ENCODE data around the gene ROMO1.

DNA sequence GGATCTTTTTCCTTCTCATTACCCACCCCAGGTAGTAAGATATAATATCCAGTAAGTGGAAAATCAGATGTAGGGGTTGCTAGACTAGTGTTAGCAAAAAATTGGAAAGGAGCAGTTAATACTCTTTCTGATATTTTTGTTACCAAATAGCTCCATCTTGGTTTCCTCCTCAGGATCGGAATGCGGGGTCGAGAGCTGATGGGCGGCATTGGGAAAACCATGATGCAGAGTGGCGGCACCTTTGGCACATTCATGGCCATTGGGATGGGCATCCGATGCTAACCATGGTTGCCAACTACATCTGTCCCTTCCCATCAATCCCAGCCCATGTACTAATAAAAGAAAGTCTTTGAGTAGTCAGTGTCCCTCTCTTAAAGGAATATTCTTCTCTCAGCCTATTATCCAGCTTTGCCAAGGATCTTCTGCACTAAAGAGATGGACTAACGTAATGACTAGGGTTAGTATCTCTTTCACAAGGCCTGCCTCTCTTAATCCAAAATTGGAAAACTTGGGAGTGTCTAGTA, 1.5 kb downstream of the ROMO1 start:
- TF ChIP-seq JUNB (IDR thresholded peaks at IDR 0.05) (no peak), ESRRA (IDR thresholded peaks at IDR 0.05; ENCODE audit: borderline replicate concordance, low read length) (no peak), CHD4 (IDR thresholded peaks at IDR 0.05; ENCODE audit: borderline replicate concordance) (no peak), RAD21 (conservative IDR thresholded peaks at IDR 0.05 in 1 of 2, IDR thresholded peaks at IDR 0.05 in 1 of 2) (no peak), USF2 (IDR thresholded peaks at IDR 0.05) (no peak)
- TF ChIP-seq, protein P1, sequence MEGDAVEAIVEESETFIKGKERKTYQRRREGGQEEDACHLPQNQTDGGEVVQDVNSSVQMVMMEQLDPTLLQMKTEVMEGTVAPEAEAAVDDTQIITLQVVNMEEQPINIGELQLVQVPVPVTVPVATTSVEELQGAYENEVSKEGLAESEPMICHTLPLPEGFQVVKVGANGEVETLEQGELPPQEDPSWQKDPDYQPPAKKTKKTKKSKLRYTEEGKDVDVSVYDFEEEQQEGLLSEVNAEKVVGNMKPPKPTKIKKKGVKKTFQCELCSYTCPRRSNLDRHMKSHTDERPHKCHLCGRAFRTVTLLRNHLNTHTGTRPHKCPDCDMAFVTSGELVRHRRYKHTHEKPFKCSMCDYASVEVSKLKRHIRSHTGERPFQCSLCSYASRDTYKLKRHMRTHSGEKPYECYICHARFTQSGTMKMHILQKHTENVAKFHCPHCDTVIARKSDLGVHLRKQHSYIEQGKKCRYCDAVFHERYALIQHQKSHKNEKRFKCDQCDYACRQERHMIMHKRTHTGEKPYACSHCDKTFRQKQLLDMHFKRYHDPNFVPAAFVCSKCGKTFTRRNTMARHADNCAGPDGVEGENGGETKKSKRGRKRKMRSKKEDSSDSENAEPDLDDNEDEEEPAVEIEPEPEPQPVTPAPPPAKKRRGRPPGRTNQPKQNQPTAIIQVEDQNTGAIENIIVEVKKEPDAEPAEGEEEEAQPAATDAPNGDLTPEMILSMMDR (IDR thresholded peaks at IDR 0.05): no peak

All from A549 (cell line).